Keratinocyte (primary cell): ENCODE measurements around the gene SCYGR3. TPM values are rescaled to one million over a fixed set of nuclear protein-coding genes. Genes with fewer than 3 reads are reported as not detected.

Experiments used
- DNase-seq: peaks from one replicate; pipeline ENCODE4 v3.0.0-alpha.2; 2011; ENCODE audit warnings: low read depth, missing footprints, low spot score
- FAIRE-seq: peaks from 2 replicates; lab custom pipeline; 2011; peaks lifted over from hg19 to GRCh38; lab: Jason Lieb, UNC
- H2AFZ ChIP-seq: 2 replicates; pipeline ENCODE4 v1.6.0; 2012; ENCODE audit warnings: low read length, control low read depth, inconsistent platforms; ENCODE audit not compliant: control insufficient read depth
- H3K27ac ChIP-seq: 2 replicates; pipeline ENCODE4 v1.5.1; 2011; ENCODE audit warnings: low read length; ENCODE audit not compliant: control insufficient read depth, insufficient read depth
- H3K27me3 ChIP-seq: 3 replicates; pipeline ENCODE4 v1.6.0; 2011; ENCODE audit warnings: low read length; ENCODE audit not compliant: control insufficient read depth, insufficient read depth; ENCODE audit errors: extremely low read depth
- H3K36me3 ChIP-seq, 2 experiments: 2 replicates in 1 of 2; 3 replicates in 1 of 2; pipeline ENCODE4 v1.5.1; 2011; ENCODE audit warnings: low read length in 2 of 2, mild to moderate bottlenecking in 1 of 2; ENCODE audit not compliant: control insufficient read depth in 2 of 2, insufficient read depth in 2 of 2; ENCODE audit errors: extremely low read depth in 1 of 2
- H3K4me1 ChIP-seq: 3 replicates; pipeline ENCODE4 v1.5.1; 2011; ENCODE audit warnings: low read length; ENCODE audit not compliant: control insufficient read depth, insufficient read depth; ENCODE audit errors: extremely low read depth
- H3K4me2 ChIP-seq: 3 replicates; pipeline ENCODE4 v1.6.0; 2011; ENCODE audit warnings: low read depth, low read length; ENCODE audit not compliant: control insufficient read depth, insufficient read depth; ENCODE audit errors: extremely low read depth
- H3K4me3 ChIP-seq, 3 experiments: fragments of 200-600 bp in 1 of 3; sonication (generic) in 1 of 3; 2 replicates in 2 of 3; 3 replicates in 1 of 3; pipeline ENCODE4 v1.5.1; 2011 to 2016; ENCODE audit warnings: low read length in 3 of 3, mild to moderate bottlenecking in 3 of 3, control low read depth in 2 of 3, inconsistent platforms in 1 of 3, low read depth in 1 of 3, mixed read lengths in 1 of 3, mixed run types in 1 of 3, moderate library complexity in 1 of 3; ENCODE audit not compliant: control insufficient read depth in 2 of 3, insufficient read depth in 2 of 3; ENCODE audit errors: extremely low read depth in 1 of 3
- H3K79me2 ChIP-seq: 2 replicates; pipeline ENCODE4 v1.6.0; 2012; ENCODE audit warnings: low read length; ENCODE audit not compliant: control insufficient read depth, insufficient read depth
- H3K9ac ChIP-seq: 3 replicates; pipeline ENCODE4 v1.6.0; 2011; ENCODE audit warnings: low read length; ENCODE audit not compliant: control insufficient read depth, insufficient read depth; ENCODE audit errors: extremely low read depth
- H3K9me1 ChIP-seq: 3 replicates; pipeline ENCODE4 v1.6.0; 2011; ENCODE audit warnings: low read length; ENCODE audit not compliant: control insufficient read depth, insufficient read depth; ENCODE audit errors: extremely low read depth
- H3K9me3 ChIP-seq: 2 replicates; pipeline ENCODE4 v1.5.1; 2012; ENCODE audit warnings: low read depth, low read length; ENCODE audit not compliant: control insufficient read depth
- H4K20me1 ChIP-seq: 3 replicates; pipeline ENCODE4 v1.6.0; 2011; ENCODE audit warnings: low read length; ENCODE audit not compliant: control insufficient read depth, insufficient read depth; ENCODE audit errors: extremely low read depth
- EZH2 ChIP-seq: IDR thresholded peaks from one replicate; pipeline ENCODE4 v1.6.1; 2012; ENCODE audit warnings: inconsistent platforms, mild to moderate bottlenecking, low read length, moderate library complexity
- dilution Hi-C: fragments of 300-500 bp; cut with MboI; formaldehyde crosslinking; loops from one replicate; pipeline ENCODE4 v1.7.0; 2020; ENCODE audit warnings: low sequenced_read_pairs; ENCODE audit not compliant: extremely low pct_ligation_motif_present
- polyA plus RNA-seq, 5 experiments: library from polyadenylated mRNA; depleted of rRNA in 3 of 5; stranded (reverse) in 3 of 5; stranded (forward) in 1 of 5; unstranded in 1 of 5; fragments of >200 nt; gene quantifications; 1 replicate in 1 of 5; 2 replicates in 3 of 5; 3 replicates in 1 of 5; pipeline versions ENCODE4 v1.2.1 to v1.2.3, GENCODE V29; 2011 to 2012; ENCODE audit warnings: missing spikeins in 2 of 5, low read depth in 1 of 5, low replicate concordance in 1 of 5
- TF ChIP-seq, protein P1 (sequence below), 3 experiments: IDR thresholded peaks in 1 of 3; conservative IDR thresholded peaks in 1 of 3; optimal IDR thresholded peaks in 1 of 3; 2 replicates in 2 of 3; 3 replicates in 1 of 3; pipeline versions ENCODE3 to v1.5.1; 2011; ENCODE audit warnings: low read length in 3 of 3, mild to moderate bottlenecking in 3 of 3, moderate library complexity in 2 of 3, control low read depth in 1 of 3, inconsistent platforms in 1 of 3; ENCODE audit not compliant: insufficient read depth in 2 of 3; ENCODE audit errors: extremely low read depth in 1 of 3

The SCYGR3 gene
- polyA plus RNA-seq, 1 donor (not counting 4 experiments of a cell fraction or from before 2014, with no cell fraction given), result not detected

DNA sequence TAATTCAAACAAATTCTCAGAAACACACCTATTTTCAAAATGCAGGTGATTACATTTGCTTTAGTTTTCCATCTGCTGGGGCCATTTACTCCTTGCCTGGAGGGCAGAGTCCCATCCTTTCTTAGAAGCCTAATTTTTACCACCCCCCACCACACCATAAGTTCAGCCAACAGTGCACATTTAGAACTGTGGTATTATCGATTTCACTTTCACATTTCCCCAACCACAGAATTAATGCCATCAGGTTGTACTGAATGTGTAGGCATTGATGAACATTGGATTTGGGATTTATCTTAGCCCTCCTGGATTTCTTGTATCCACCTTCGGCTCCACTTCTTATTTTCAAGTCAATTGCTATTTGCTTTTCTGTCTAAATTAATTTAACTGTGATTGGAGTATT, 4.5 kb downstream of the SCYGR3 start:
- Histone ChIP-seq H3K79me2 (no peaks in the 10 kb centered on the region), H3K9ac (no peak overlapping the region), H2AFZ (no peak overlapping the region), H3K9me3 (no peaks in the 10 kb centered on the region), H3K9me1 (no peaks in the 10 kb centered on the region), H3K4me2 (no peak overlapping the region), H4K20me1 (no peaks in the 10 kb centered on the region), H3K27ac (no peak overlapping the region), H3K27me3 (no peaks in the 10 kb centered on the region), H3K36me3 (no peaks in the 10 kb centered on the region), H3K4me1 (no peaks in the 10 kb centered on the region), H3K4me3 (no peak overlapping the region)
- TF ChIP-seq, protein P1, sequence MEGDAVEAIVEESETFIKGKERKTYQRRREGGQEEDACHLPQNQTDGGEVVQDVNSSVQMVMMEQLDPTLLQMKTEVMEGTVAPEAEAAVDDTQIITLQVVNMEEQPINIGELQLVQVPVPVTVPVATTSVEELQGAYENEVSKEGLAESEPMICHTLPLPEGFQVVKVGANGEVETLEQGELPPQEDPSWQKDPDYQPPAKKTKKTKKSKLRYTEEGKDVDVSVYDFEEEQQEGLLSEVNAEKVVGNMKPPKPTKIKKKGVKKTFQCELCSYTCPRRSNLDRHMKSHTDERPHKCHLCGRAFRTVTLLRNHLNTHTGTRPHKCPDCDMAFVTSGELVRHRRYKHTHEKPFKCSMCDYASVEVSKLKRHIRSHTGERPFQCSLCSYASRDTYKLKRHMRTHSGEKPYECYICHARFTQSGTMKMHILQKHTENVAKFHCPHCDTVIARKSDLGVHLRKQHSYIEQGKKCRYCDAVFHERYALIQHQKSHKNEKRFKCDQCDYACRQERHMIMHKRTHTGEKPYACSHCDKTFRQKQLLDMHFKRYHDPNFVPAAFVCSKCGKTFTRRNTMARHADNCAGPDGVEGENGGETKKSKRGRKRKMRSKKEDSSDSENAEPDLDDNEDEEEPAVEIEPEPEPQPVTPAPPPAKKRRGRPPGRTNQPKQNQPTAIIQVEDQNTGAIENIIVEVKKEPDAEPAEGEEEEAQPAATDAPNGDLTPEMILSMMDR (optimal IDR thresholded peaks at IDR 0.05 in 1 of 3, IDR thresholded peaks at IDR 0.05 in 1 of 3, conservative IDR thresholded peaks at IDR 0.05 in 1 of 3; ENCODE audit: extremely low read depth in 1 of 3, insufficient read depth in 2 of 3, low read length in 3 of 3), result no peak
- TF ChIP-seq EZH2, result no peak
- DNase-seq (no peak), FAIRE-seq (no peak)
- dilution Hi-C loops, result no loop called here

DNA sequence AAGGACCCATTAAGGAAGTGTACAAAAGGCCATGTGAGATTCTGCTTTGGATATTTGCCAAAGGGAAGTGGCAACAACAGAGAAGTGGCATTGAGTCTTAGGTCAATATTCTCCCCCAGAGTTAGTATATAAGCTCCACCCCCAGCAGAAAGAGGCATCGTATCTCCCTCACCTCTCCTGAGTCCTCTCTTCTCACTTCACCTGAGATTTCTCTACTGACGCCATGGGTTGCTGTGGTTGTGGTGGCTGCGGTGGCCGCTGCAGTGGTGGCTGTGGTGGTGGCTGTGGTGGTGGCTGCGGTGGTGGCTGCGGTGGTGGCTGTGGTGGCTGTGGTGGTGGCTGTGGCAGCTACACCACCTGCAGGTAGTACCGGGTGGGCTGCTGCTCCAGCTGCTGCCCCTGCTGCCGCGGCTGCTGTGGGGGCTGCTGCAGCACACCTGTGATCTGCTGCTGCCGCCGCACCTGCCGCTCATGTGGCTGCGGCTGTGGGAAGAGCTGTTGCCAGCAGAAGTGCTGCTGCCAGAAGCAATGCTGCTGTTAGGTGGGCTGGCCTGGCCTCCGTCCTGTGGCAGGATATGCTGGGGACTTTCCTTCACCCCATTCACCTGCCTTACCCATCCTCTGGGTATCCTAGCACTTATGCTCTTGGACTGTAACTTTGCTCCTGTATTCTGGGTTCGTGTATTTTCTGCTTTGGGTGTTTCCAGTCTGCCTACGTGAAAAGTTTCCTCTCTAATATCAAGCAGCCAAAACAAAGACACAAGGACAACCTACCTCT, 5.9 kb downstream of the SCYGR3 start:
- FAIRE-seq, result no peak
- no peaks in the 10 kb centered on the region for H3K9me3 ChIP-seq
- TF ChIP-seq EZH2, result no peak
- TF ChIP-seq, protein P1 (optimal IDR thresholded peaks at IDR 0.05 in 1 of 3, IDR thresholded peaks at IDR 0.05 in 1 of 3, conservative IDR thresholded peaks at IDR 0.05 in 1 of 3; ENCODE audit: extremely low read depth in 1 of 3, insufficient read depth in 2 of 3, low read length in 3 of 3), result no peak
- no peak overlapping the region for H3K9ac ChIP-seq
- no peak overlapping the region for H2AFZ ChIP-seq
- H3K27me3 ChIP-seq, result no peaks in the 10 kb centered on the region
- no peaks in the 10 kb centered on the region for H3K36me3 ChIP-seq
- H3K9me1 ChIP-seq, result no peaks in the 10 kb centered on the region
- H3K79me2 ChIP-seq, result no peaks in the 10 kb centered on the region
- no peaks in the 10 kb centered on the region for H4K20me1 ChIP-seq
- H3K4me2 ChIP-seq, result no peak overlapping the region
- DNase-seq, result no peak
- H3K4me1 ChIP-seq, result no peaks in the 10 kb centered on the region
- no peak overlapping the region for H3K27ac ChIP-seq
- no peak overlapping the region for H3K4me3 ChIP-seq
- dilution Hi-C loops, result no loop called here
